GM19351 (cell line): ENCODE measurements around the gene HSPG2.
"Not testable (repeated sequence)": the region's sequence is repeated elsewhere in the genome, so short reads cannot be mapped to it uniquely, and the experiment has no call there.

Experiments used
- ATAC-seq: cut with Tn5 transposase; IDR thresholded peaks from one replicate; pipeline ENCODE4 v1.9.1; 2021; ENCODE audit warnings: mild to moderate bottlenecking, moderate library complexity; ENCODE audit not compliant: unreplicated experiment

HSPG2 gene

GRCh38 chr1:21830792-21831453 lies 106.2 kb downstream of the HSPG2 start:
- ATAC-seq, result no peak

- no peak for ATAC-seq
These were observed 107.8 kb downstream of the HSPG2 start for GRCh38 chr1:21829294-21829693.

- no peak for ATAC-seq
These were observed 108.5 kb downstream of the HSPG2 start for GRCh38 chr1:21828506-21829210.

GRCh38 chr1:21828075-21828474 lies 109.0 kb downstream of the HSPG2 start:
- no peak for ATAC-seq

- ATAC-seq, result no peak
These were observed 109.9 kb downstream of the HSPG2 start for GRCh38 chr1:21827141-21827679.

GRCh38 chr1:21826694-21827093 lies 110.4 kb downstream of the HSPG2 start:
- ATAC-seq, result not testable (repeated sequence)

GRCh38 chr1:21825393-21825792 lies 111.7 kb downstream of the HSPG2 start:
- no peak for ATAC-seq

GRCh38 chr1:21824926-21825325 lies 112.2 kb downstream of the HSPG2 start:
- ATAC-seq, result no peak

GRCh38 chr1:21823980-21824702 lies 113.0 kb downstream of the HSPG2 start:
- ATAC-seq, result no peak

- no peak for ATAC-seq
These were observed 113.7 kb downstream of the HSPG2 start for GRCh38 chr1:21823206-21823979.

GRCh38 chr1:21822349-21822748 lies 114.8 kb downstream of the HSPG2 start:
- ATAC-seq, result no peak

GRCh38 chr1:21821385-21822019 lies 115.6 kb downstream of the HSPG2 start:
- ATAC-seq, result no peak

GRCh38 chr1:21820597-21821232 lies 116.4 kb downstream of the HSPG2 start:
- ATAC-seq, result no peak

GRCh38 chr1:21818656-21819055 lies 118.5 kb downstream of the HSPG2 start:
- no peak for ATAC-seq

GRCh38 chr1:21816602-21817302 lies 120.4 kb downstream of the HSPG2 start:
- ATAC-seq, result no peak

GRCh38 chr1:21815724-21816321 lies 121.3 kb downstream of the HSPG2 start:
- ATAC-seq, result no peak

- no peak for ATAC-seq
These were observed 122.0 kb downstream of the HSPG2 start for GRCh38 chr1:21814981-21815582.

GRCh38 chr1:21814241-21814918 lies 122.7 kb downstream of the HSPG2 start:
- ATAC-seq, result peak; percentile 64
